HepG2 (cell line): Measurements from ENCODE around the gene ENPP1. TPM values are rescaled to one million over a fixed set of nuclear protein-coding genes. Genes with fewer than 3 reads are reported as not detected.
A peak's percentile ranks its signal among the peaks of the same experiment; 100 is the strongest.

Experiments
- ARHGAP35 ChIP-seq: sonication (generic); formaldehyde crosslinking; IDR thresholded peaks from 2 replicates; pipeline ENCODE4 v1.9.0; 2022; ENCODE audit warnings: mild to moderate bottlenecking, inconsistent platforms, moderate library complexity, missing genetic modification reagents, borderline replicate concordance
- FOXA3 ChIP-seq: IDR thresholded peaks from 2 replicates; pipeline ENCODE4 v1.6.1; 2016; ENCODE audit warnings: missing genetic modification reagents, missing compliant biosample characterization
- FOXO1 ChIP-seq: sonication (generic); formaldehyde crosslinking; IDR thresholded peaks from 2 replicates; pipeline ENCODE4 v1.4.0; 2020; ENCODE audit warnings: missing genetic modification reagents
- HDAC6 ChIP-seq: fragments of 200-600 bp; sonication (generic); IDR thresholded peaks from 2 replicates; pipeline ENCODE4 v1.7.0; 2017; ENCODE audit warnings: mild to moderate bottlenecking, antibody characterized with exemption, low read length, low read depth
- HNF4A ChIP-seq: sonication (generic); formaldehyde crosslinking; IDR thresholded peaks from 2 replicates; pipeline ENCODE4 v1.4.0; 2020; ENCODE audit warnings: missing genetic modification reagents
- MBD4 ChIP-seq: IDR thresholded peaks from 2 replicates; pipeline ENCODE4 v1.6.1; 2012; ENCODE audit warnings: low read length, inconsistent platforms, borderline replicate concordance
- MEIS1 ChIP-seq: sonication (generic); formaldehyde crosslinking; IDR thresholded peaks from 2 replicates; pipeline ENCODE4 v1.9.0; 2021; ENCODE audit warnings: mild to moderate bottlenecking, missing genetic modification reagents, moderate library complexity, borderline replicate concordance
- NCOR1 ChIP-seq: fragments of 200-600 bp; sonication (generic); IDR thresholded peaks from 2 replicates; pipeline ENCODE4 v1.7.0; 2017; ENCODE audit warnings: antibody characterized with exemption, low read length, borderline replicate concordance
- PTBP1 ChIP-seq: fragments of 200-400 bp; formaldehyde crosslinking; IDR thresholded peaks from 2 replicates; pipeline ENCODE4 v1.6.1; 2018; ENCODE audit warnings: low read length, low read depth; ENCODE audit not compliant: poor library complexity, severe bottlenecking
- SKI ChIP-seq: fragments of 450-650 bp; IDR thresholded peaks from one replicate; pipeline ENCODE4 v1.6.1; 2018; ENCODE audit warnings: mild to moderate bottlenecking; ENCODE audit not compliant: partially characterized antibody
- SP2 ChIP-seq: sonication (generic); formaldehyde crosslinking; IDR thresholded peaks from 2 replicates; pipeline ENCODE4 v1.5.1; 2020; ENCODE audit warnings: mild to moderate bottlenecking, missing genetic modification reagents
- TMF1 ChIP-seq: sonication (generic); formaldehyde crosslinking; IDR thresholded peaks from 2 replicates; pipeline ENCODE4 v1.8.1; 2022; ENCODE audit warnings: low read depth, missing genetic modification reagents
- XBP1 ChIP-seq: sonication (generic); formaldehyde crosslinking; IDR thresholded peaks from 2 replicates; pipeline ENCODE4 v1.5.0; 2020; ENCODE audit warnings: missing genetic modification reagents
- ZBTB20 ChIP-seq: sonication (generic); formaldehyde crosslinking; IDR thresholded peaks from 2 replicates; pipeline ENCODE4 v1.8.1; 2023; ENCODE audit warnings: missing genetic modification reagents, low read depth, mild to moderate bottlenecking, borderline replicate concordance
- ZKSCAN5 ChIP-seq: sonication (generic); formaldehyde crosslinking; IDR thresholded peaks from 2 replicates; pipeline ENCODE4 v1.5.1; 2020; ENCODE audit warnings: mild to moderate bottlenecking, missing genetic modification reagents
- ZNF367 ChIP-seq: sonication (generic); formaldehyde crosslinking; IDR thresholded peaks from 2 replicates; pipeline ENCODE4 v1.4.0; 2020; ENCODE audit warnings: missing genetic modification reagents, borderline replicate concordance
- ZNF713 ChIP-seq: sonication (generic); formaldehyde crosslinking; IDR thresholded peaks from 2 replicates; pipeline ENCODE4 v1.4.0; 2020; ENCODE audit warnings: mild to moderate bottlenecking, missing genetic modification reagents
- ZNF83 ChIP-seq: sonication (generic); formaldehyde crosslinking; IDR thresholded peaks from 2 replicates; pipeline ENCODE4 v1.4.0; 2020; ENCODE audit warnings: missing genetic modification reagents, mild to moderate bottlenecking, borderline replicate concordance
- ZNF841 ChIP-seq: sonication (generic); formaldehyde crosslinking; IDR thresholded peaks from 2 replicates; pipeline ENCODE4 v1.8.1; 2023; ENCODE audit warnings: missing genetic modification reagents, borderline replicate concordance
- polyA plus RNA-seq, 8 experiments: library from polyadenylated mRNA; depleted of rRNA in 3 of 8; stranded (reverse) in 7 of 8; unstranded in 1 of 8; fragments of >200 nt; fragmentation: Illumina TruSeq in 4 of 8; extraction: Trizol in 4 of 8; gene quantifications; 2 replicates each; pipeline versions ENCODE4 v1.2.1 to v1.2.3, GENCODE V29; 2011 to 2016; ENCODE audit warnings: low read depth in 4 of 8, missing spikeins in 1 of 8, mixed read lengths in 1 of 8; ENCODE audit not compliant: insufficient read depth in 1 of 8
- total RNA-seq, 5 experiments: library from RNA; depleted of rRNA; stranded (reverse); fragments of >200 nt; fragmentation: Illumina TruSeq; extraction: Trizol; gene quantifications; 2 replicates each; pipeline ENCODE4 v1.2.3, GENCODE V29; 2016; ENCODE audit warnings: low read depth in 1 of 5
- TF ChIP-seq, protein P1 (sequence below): sonication (generic); formaldehyde crosslinking; IDR thresholded peaks from 2 replicates; pipeline ENCODE4 v1.9.0; 2021; ENCODE audit warnings: mild to moderate bottlenecking, missing genetic modification reagents
- TF ChIP-seq, protein P2 (sequence below): sonication (generic); formaldehyde crosslinking; IDR thresholded peaks from 2 replicates; pipeline ENCODE4 v1.5.1; 2020; ENCODE audit warnings: mild to moderate bottlenecking, moderate library complexity, missing genetic modification reagents
- TF ChIP-seq, protein P3 (sequence below): sonication (generic); formaldehyde crosslinking; IDR thresholded peaks from 2 replicates; pipeline ENCODE4 v1.4.0; 2020; ENCODE audit warnings: missing genetic modification reagents

Gene ENPP1
- total and polyA plus RNA-seq, 2 of the 13 experiments (the other 11 are each of a cell fraction or from before 2014, with no cell fraction given): 56.5 to 160 TPM

DNA sequence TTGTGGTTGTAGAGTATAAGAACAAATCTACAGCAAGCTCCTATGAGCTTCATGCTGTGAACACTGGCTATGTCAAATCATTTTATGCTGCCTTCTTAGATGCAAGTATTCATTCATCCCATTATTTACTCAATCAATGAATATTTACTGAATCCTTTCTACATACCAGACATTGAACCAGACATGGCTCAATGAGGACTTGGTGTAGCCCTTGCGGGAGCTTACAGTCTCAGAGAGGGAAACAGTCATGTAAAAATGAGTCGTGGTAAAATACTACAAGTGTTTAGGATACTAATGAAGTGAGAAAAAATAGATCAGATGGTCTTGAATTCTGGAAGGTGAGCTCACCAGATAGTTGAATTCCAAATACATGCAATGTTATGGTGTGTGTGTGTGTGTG is 44.8 kb upstream of the ENPP1 start (continued):
- TF ChIP-seq, protein P1, sequence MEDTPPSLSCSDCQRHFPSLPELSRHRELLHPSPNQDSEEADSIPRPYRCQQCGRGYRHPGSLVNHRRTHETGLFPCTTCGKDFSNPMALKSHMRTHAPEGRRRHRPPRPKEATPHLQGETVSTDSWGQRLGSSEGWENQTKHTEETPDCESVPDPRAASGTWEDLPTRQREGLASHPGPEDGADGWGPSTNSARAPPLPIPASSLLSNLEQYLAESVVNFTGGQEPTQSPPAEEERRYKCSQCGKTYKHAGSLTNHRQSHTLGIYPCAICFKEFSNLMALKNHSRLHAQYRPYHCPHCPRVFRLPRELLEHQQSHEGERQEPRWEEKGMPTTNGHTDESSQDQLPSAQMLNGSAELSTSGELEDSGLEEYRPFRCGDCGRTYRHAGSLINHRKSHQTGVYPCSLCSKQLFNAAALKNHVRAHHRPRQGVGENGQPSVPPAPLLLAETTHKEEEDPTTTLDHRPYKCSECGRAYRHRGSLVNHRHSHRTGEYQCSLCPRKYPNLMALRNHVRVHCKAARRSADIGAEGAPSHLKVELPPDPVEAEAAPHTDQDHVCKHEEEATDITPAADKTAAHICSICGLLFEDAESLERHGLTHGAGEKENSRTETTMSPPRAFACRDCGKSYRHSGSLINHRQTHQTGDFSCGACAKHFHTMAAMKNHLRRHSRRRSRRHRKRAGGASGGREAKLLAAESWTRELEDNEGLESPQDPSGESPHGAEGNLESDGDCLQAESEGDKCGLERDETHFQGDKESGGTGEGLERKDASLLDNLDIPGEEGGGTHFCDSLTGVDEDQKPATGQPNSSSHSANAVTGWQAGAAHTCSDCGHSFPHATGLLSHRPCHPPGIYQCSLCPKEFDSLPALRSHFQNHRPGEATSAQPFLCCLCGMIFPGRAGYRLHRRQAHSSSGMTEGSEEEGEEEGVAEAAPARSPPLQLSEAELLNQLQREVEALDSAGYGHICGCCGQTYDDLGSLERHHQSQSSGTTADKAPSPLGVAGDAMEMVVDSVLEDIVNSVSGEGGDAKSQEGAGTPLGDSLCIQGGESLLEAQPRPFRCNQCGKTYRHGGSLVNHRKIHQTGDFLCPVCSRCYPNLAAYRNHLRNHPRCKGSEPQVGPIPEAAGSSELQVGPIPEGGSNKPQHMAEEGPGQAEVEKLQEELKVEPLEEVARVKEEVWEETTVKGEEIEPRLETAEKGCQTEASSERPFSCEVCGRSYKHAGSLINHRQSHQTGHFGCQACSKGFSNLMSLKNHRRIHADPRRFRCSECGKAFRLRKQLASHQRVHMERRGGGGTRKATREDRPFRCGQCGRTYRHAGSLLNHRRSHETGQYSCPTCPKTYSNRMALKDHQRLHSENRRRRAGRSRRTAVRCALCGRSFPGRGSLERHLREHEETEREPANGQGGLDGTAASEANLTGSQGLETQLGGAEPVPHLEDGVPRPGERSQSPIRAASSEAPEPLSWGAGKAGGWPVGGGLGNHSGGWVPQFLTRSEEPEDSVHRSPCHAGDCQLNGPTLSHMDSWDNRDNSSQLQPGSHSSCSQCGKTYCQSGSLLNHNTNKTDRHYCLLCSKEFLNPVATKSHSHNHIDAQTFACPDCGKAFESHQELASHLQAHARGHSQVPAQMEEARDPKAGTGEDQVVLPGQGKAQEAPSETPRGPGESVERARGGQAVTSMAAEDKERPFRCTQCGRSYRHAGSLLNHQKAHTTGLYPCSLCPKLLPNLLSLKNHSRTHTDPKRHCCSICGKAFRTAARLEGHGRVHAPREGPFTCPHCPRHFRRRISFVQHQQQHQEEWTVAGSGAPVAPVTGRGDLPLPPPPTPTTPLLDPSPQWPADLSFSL: no peak
- TF ChIP-seq MEIS1 (CRISPR knock-in tag) (no peak), PTBP1 (no peak), HDAC6 (no peak), ZNF713 (CRISPR knock-in tag) (no peak), XBP1 (no peak), ZNF841 (CRISPR knock-in tag) (no peak), ZKSCAN5 (no peak), NCOR1 (peak; percentile 20; the same call in 1 of the 2 replicates), SKI (peak; percentile 67), MBD4 (no peak), ZNF83 (CRISPR knock-in tag) (no peak), FOXA3 (CRISPR knock-in tag) (peak; percentile 42; the same call in 1 of the 2 replicates), FOXO1 (CRISPR knock-in tag) (no peak), ARHGAP35 (CRISPR knock-in tag) (no peak), ZBTB20 (CRISPR knock-in tag) (no peak), SP2 (CRISPR knock-in tag) (no peak), TMF1 (CRISPR knock-in tag) (no peak), HNF4A (CRISPR knock-in tag) (peak; percentile 32; the same call in 1 of the 2 replicates), ZNF367 (no peak)
- TF ChIP-seq, protein P2, sequence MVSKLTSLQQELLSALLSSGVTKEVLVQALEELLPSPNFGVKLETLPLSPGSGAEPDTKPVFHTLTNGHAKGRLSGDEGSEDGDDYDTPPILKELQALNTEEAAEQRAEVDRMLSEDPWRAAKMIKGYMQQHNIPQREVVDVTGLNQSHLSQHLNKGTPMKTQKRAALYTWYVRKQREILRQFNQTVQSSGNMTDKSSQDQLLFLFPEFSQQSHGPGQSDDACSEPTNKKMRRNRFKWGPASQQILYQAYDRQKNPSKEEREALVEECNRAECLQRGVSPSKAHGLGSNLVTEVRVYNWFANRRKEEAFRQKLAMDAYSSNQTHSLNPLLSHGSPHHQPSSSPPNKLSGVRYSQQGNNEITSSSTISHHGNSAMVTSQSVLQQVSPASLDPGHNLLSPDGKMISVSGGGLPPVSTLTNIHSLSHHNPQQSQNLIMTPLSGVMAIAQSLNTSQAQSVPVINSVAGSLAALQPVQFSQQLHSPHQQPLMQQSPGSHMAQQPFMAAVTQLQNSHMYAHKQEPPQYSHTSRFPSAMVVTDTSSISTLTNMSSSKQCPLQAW: no peak
- TF ChIP-seq, protein P3, sequence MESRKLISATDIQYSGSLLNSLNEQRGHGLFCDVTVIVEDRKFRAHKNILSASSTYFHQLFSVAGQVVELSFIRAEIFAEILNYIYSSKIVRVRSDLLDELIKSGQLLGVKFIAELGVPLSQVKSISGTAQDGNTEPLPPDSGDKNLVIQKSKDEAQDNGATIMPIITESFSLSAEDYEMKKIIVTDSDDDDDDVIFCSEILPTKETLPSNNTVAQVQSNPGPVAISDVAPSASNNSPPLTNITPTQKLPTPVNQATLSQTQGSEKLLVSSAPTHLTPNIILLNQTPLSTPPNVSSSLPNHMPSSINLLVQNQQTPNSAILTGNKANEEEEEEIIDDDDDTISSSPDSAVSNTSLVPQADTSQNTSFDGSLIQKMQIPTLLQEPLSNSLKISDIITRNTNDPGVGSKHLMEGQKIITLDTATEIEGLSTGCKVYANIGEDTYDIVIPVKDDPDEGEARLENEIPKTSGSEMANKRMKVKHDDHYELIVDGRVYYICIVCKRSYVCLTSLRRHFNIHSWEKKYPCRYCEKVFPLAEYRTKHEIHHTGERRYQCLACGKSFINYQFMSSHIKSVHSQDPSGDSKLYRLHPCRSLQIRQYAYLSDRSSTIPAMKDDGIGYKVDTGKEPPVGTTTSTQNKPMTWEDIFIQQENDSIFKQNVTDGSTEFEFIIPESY (CRISPR knock-in tag): no peak
